GM23338 (cell line): ENCODE results near the gene DTX4. TPM values are rescaled to one million over a fixed set of nuclear protein-coding genes. Genes with fewer than 3 reads are reported as not detected.

Source experiments
- ATAC-seq: fragments of 200-7000 bp; cut with Tn5 transposase; 3 replicates; pipeline ENCODE4 v1.9.1; 2020
- DNase-seq: peaks from one replicate; pipeline ENCODE4 v3.0.0-alpha.2; 2015; ENCODE audit warnings: low spot score
- H2AFZ ChIP-seq: fragments of 200-600 bp; sonication (generic); 2 replicates; pipeline ENCODE4 v1.8.0; 2016; ENCODE audit warnings: antibody characterized with exemption, mild to moderate bottlenecking, moderate library complexity
- H3F3A ChIP-seq: fragments of 200-600 bp; sonication (generic); replicated peaks from 2 replicates; pipeline ENCODE4 v1.8.0; 2017; ENCODE audit warnings: antibody characterized with exemption, mixed run types, low read depth
- H3K27ac ChIP-seq: fragments of 200-600 bp; sonication (generic); 2 replicates; pipeline ENCODE4 v1.6.1; 2016; ENCODE audit warnings: low read depth
- H3K27me3 ChIP-seq: fragments of 200-600 bp; sonication (generic); 2 replicates; pipeline ENCODE4 v1.8.0; 2016; ENCODE audit warnings: mild to moderate bottlenecking, mixed run types, moderate library complexity; ENCODE audit not compliant: insufficient read depth
- H3K36me3 ChIP-seq: fragments of 200-600 bp; sonication (generic); 2 replicates; pipeline ENCODE4 v1.8.0; 2016; ENCODE audit warnings: mild to moderate bottlenecking; ENCODE audit not compliant: insufficient read depth
- H3K4me1 ChIP-seq: fragments of 200-600 bp; sonication (generic); 2 replicates; pipeline ENCODE4 v1.8.0; 2016; ENCODE audit warnings: mild to moderate bottlenecking, moderate library complexity; ENCODE audit not compliant: insufficient read depth
- H3K4me2 ChIP-seq: fragments of 200-600 bp; sonication (generic); 2 replicates; pipeline ENCODE4 v1.7.1; 2017; ENCODE audit warnings: mixed run types
- H3K4me3 ChIP-seq: fragments of 200-600 bp; sonication (generic); 2 replicates; pipeline ENCODE4 v1.6.1; 2016; ENCODE audit warnings: mixed run types
- H3K79me2 ChIP-seq: fragments of 200-600 bp; sonication (generic); replicated peaks from 2 replicates; pipeline ENCODE4 v1.8.0; 2017; ENCODE audit warnings: mild to moderate bottlenecking; ENCODE audit not compliant: insufficient read depth
- H3K9me2 ChIP-seq: fragments of 200-600 bp; sonication (generic); 2 replicates; pipeline ENCODE4 v1.8.0; 2017; ENCODE audit not compliant: insufficient read depth
- H4K20me1 ChIP-seq: fragments of 200-600 bp; sonication (generic); replicated peaks from 2 replicates; pipeline ENCODE4 v1.8.0; 2017; ENCODE audit warnings: mild to moderate bottlenecking; ENCODE audit not compliant: insufficient read depth
- H3K27ac Mint-ChIP-seq: 2 replicates; pipeline ENCODE4 v1.8.0; 2020; ENCODE audit warnings: inconsistent platforms, mild to moderate bottlenecking, moderate library complexity, mixed read lengths
- H3K27me3 Mint-ChIP-seq: 3 replicates; pipeline ENCODE4 v1.8.0; 2022; ENCODE audit warnings: low read depth, mild to moderate bottlenecking, moderate library complexity, mixed read lengths, inconsistent platforms; ENCODE audit not compliant: insufficient read depth, poor library complexity
- H3K36me3 Mint-ChIP-seq: 3 replicates; pipeline ENCODE4 v1.8.0; 2021; ENCODE audit warnings: low read depth, mild to moderate bottlenecking, inconsistent platforms, moderate library complexity, mixed read lengths
- H3K4me1 Mint-ChIP-seq: 3 replicates; pipeline ENCODE4 v1.8.0; 2020; ENCODE audit warnings: mild to moderate bottlenecking, inconsistent platforms, mixed read lengths
- H3K4me3 Mint-ChIP-seq: 3 replicates; pipeline ENCODE4 v1.8.0; 2021; ENCODE audit warnings: moderate library complexity, mild to moderate bottlenecking, inconsistent platforms, mixed read lengths
- H3K9me3 Mint-ChIP-seq: 3 replicates; pipeline ENCODE4 v1.8.0; 2020; ENCODE audit warnings: moderate library complexity, mild to moderate bottlenecking, inconsistent platforms, mixed read lengths
- CREB1 ChIP-seq: fragments of 250-450 bp; sonication (Bioruptor Pico); IDR thresholded peaks from 2 replicates; pipeline ENCODE4 v1.5.0; 2020; ENCODE audit warnings: low read depth, mild to moderate bottlenecking, moderate library complexity
- EZH2 ChIP-seq: fragments of 200-600 bp; sonication (generic); IDR thresholded peaks from one replicate; pipeline ENCODE4 v1.8.0; 2017; ENCODE audit warnings: antibody characterized with exemption, mild to moderate bottlenecking, low read depth; ENCODE audit not compliant: unreplicated experiment
- EZH2phosphoT487 ChIP-seq: fragments of 200-600 bp; sonication (generic); IDR thresholded peaks from one replicate; pipeline ENCODE4 v1.8.1; 2018; ENCODE audit warnings: antibody characterized with exemption; ENCODE audit not compliant: unreplicated experiment
- POLR2AphosphoS5 ChIP-seq: IDR thresholded peaks from 2 replicates; pipeline ENCODE4 v1.6.1; 2016; ENCODE audit warnings: antibody characterized with exemption, low read depth
- STAT1 ChIP-seq: IDR thresholded peaks from one replicate; pipeline ENCODE4 v1.6.1; 2016; ENCODE audit warnings: antibody characterized with exemption; ENCODE audit not compliant: unreplicated experiment
- ZNF114 ChIP-seq: fragments of 250-450 bp; sonication (Bioruptor Pico); IDR thresholded peaks from 2 replicates; pipeline ENCODE4 v1.5.0; 2020; ENCODE audit warnings: mild to moderate bottlenecking, moderate library complexity
- polyA plus RNA-seq: library from polyadenylated mRNA; unstranded; fragments of >200 nt; fragmentation: Nextera tagmentation; extraction: Ambion mirVana; gene quantifications from 2 replicates; pipeline ENCODE4 v1.2.1, GENCODE V29; 2016
- total RNA-seq: library from RNA; depleted of rRNA; stranded (reverse); fragments of >200 nt; shearing (Covaris generic); gene quantifications from 2 replicates; pipeline ENCODE4 v1.2.3, GENCODE V29; 2014
- TF ChIP-seq, protein P1 (sequence below): fragments of 250-450 bp; sonication (Bioruptor Pico); IDR thresholded peaks from 2 replicates; pipeline ENCODE4 v1.5.0; 2020; ENCODE audit warnings: mild to moderate bottlenecking, moderate library complexity

The DTX4 gene
- total and polyA plus RNA-seq, 2 experiments from 2014 or later = 4.2 to 14.7 TPM

DNA sequence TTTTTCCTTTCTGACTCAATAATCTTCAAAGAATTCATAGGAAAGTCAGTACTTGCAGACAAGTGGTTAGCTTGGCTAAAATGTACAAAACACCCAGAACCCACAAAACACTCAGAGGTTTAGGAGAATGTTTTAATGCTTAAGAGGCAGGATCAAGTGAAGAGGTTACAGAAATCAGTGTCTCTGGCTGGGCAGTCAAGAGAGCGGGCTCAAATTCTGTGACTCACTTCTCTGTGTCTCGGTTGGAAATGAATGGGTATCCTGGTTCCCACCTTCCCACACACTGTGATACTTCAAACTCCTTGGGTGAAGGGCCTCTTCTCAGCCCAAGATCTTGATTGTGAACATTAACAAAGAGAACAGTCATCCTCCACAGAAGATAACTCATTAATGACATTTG is 37.0 kb downstream of the DTX4 start (continued):
- TF ChIP-seq, protein P1, sequence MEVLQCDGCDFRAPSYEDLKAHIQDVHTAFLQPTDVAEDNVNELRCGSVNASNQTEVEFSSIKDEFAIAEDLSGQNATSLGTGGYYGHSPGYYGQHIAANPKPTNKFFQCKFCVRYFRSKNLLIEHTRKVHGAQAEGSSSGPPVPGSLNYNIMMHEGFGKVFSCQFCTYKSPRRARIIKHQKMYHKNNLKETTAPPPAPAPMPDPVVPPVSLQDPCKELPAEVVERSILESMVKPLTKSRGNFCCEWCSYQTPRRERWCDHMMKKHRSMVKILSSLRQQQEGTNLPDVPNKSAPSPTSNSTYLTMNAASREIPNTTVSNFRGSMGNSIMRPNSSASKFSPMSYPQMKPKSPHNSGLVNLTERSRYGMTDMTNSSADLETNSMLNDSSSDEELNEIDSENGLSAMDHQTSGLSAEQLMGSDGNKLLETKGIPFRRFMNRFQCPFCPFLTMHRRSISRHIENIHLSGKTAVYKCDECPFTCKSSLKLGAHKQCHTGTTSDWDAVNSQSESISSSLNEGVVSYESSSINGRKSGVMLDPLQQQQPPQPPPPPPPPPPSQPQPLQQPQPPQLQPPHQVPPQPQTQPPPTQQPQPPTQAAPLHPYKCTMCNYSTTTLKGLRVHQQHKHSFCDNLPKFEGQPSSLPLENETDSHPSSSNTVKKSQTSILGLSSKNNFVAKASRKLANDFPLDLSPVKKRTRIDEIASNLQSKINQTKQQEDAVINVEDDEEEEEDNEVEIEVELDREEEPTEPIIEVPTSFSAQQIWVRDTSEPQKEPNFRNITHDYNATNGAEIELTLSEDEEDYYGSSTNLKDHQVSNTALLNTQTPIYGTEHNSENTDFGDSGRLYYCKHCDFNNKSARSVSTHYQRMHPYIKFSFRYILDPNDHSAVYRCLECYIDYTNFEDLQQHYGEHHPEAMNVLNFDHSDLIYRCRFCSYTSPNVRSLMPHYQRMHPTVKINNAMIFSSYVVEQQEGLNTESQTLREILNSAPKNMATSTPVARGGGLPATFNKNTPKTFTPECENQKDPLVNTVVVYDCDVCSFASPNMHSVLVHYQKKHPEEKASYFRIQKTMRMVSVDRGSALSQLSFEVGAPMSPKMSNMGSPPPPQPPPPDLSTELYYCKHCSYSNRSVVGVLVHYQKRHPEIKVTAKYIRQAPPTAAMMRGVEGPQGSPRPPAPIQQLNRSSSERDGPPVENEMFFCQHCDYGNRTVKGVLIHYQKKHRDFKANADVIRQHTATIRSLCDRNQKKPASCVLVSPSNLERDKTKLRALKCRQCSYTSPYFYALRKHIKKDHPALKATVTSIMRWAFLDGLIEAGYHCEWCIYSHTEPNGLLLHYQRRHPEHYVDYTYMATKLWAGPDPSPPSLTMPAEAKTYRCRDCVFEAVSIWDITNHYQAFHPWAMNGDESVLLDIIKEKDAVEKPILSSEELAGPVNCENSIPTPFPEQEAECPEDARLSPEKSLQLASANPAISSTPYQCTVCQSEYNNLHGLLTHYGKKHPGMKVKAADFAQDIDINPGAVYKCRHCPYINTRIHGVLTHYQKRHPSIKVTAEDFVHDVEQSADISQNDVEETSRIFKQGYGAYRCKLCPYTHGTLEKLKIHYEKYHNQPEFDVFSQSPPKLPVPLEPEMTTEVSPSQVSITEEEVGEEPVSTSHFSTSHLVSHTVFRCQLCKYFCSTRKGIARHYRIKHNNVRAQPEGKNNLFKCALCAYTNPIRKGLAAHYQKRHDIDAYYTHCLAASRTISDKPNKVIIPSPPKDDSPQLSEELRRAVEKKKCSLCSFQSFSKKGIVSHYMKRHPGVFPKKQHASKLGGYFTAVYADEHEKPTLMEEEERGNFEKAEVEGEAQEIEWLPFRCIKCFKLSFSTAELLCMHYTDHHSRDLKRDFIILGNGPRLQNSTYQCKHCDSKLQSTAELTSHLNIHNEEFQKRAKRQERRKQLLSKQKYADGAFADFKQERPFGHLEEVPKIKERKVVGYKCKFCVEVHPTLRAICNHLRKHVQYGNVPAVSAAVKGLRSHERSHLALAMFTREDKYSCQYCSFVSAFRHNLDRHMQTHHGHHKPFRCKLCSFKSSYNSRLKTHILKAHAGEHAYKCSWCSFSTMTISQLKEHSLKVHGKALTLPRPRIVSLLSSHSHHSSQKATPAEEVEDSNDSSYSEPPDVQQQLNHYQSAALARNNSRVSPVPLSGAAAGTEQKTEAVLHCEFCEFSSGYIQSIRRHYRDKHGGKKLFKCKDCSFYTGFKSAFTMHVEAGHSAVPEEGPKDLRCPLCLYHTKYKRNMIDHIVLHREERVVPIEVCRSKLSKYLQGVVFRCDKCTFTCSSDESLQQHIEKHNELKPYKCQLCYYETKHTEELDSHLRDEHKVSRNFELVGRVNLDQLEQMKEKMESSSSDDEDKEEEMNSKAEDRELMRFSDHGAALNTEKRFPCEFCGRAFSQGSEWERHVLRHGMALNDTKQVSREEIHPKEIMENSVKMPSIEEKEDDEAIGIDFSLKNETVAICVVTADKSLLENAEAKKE (CRISPR knock-in tag) = no peak
- TF ChIP-seq POLR2AphosphoS5 (no peak), CREB1 (CRISPR knock-in tag) (no peak), STAT1 (no peak)

DNA sequence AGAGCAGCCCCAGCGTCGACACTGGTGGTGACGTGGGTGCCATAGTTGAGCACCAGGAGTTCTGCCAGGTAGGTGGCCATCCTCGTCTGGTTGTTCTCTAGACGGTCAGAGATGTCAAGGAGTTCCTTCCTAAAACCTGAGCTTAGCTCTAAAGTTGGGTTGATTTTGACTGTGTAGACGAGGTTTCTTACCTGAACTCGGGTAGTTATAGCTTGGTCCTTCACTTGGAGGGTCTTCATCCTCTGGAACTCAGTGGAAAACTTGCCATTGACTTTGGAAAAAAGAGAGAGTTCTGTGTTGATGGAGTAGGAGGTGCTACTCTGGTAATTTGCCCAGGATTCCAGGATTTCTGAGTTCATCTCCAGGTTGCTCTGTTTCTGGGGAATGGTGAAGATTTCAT is 40.3 kb downstream of the DTX4 start:
- no peak overlapping the region for H3K27ac ChIP-seq
- H3K27me3 Mint-ChIP-seq = peaks cover 8% of the 10 kb centered on the region
- H3K36me3 Mint-ChIP-seq = peaks cover 3% of the 10 kb centered on the region; the same call in 2 of the 3 replicates
- no peak overlapping the region for H3K27ac Mint-ChIP-seq
- no peaks in the 10 kb centered on the region for H3K27me3 ChIP-seq
- H3K4me3 ChIP-seq = no peak overlapping the region
- no peak overlapping the region for H3K4me2 ChIP-seq
- no peak for DNase-seq
- no peaks in the 10 kb centered on the region for H3K36me3 ChIP-seq
- H3K9me2 ChIP-seq = 0 out of 2 replicates have a peak, but pooled peaks cover 3% of the 10 kb centered on the region
- no peaks in the 10 kb centered on the region for H3K79me2 ChIP-seq
- no peak for ATAC-seq
- H3F3A ChIP-seq = no peaks in the 10 kb centered on the region
- H2AFZ ChIP-seq = no peak overlapping the region
- no peaks in the 10 kb centered on the region for H4K20me1 ChIP-seq
- H3K9me3 Mint-ChIP-seq = no peaks in the 10 kb centered on the region; the same call in 1 of the 3 replicates
- no peak overlapping the region for H3K4me3 Mint-ChIP-seq
- peaks cover 6% of the 10 kb centered on the region; the same call in 2 of the 3 replicates for H3K4me1 Mint-ChIP-seq
- peaks cover 4% of the 10 kb centered on the region; the same call in 1 of the 2 replicates for H3K4me1 ChIP-seq
- TF ChIP-seq EZH2phosphoT487 (no peak), POLR2AphosphoS5 (no peak), CREB1 (CRISPR knock-in tag) (no peak), EZH2 (no peak), ZNF114 (CRISPR knock-in tag) (no peak)
- TF ChIP-seq, protein P1 (CRISPR knock-in tag) = no peak
